Prostate gland (tissue), 2 donors: ENCODE results near the gene CAMK2N2.
A peak's percentile ranks its signal among the peaks of the same experiment; 100 is the strongest.

Experiments used
- CTCF ChIP-seq, 4 experiments: fragments of 200-600 bp in 2 of 4; fragments of 450-650 bp in 2 of 4; sonication (generic) in 2 of 4; IDR thresholded peaks; 1 replicate in 3 of 4; 2 replicates in 1 of 4; pipeline ENCODE4 v1.5.1; 2016 to 2019; ENCODE audit warnings: antibody characterized with exemption in 4 of 4, mild to moderate bottlenecking in 2 of 4, moderate library complexity in 2 of 4
- POLR2A ChIP-seq: fragments of 450-650 bp; IDR thresholded peaks from one replicate; pipeline ENCODE4 v1.6.1; 2016; ENCODE audit warnings: antibody characterized with exemption, mild to moderate bottlenecking
- POLR2AphosphoS5 ChIP-seq: sonication (generic); formaldehyde crosslinking; IDR thresholded peaks from one replicate; pipeline ENCODE4 v1.6.1; 2017; ENCODE audit warnings: antibody characterized with exemption

- peak; percentile 34 for TF ChIP-seq POLR2A
- TF ChIP-seq CTCF (IDR thresholded peaks at IDR 0.05) = peak in 1 of 4 experiments; percentile 15
- TF ChIP-seq POLR2AphosphoS5 = peak; percentile 74
These were observed 12.6 kb downstream of the CAMK2N2 start, which contains the start of gene ALG3 for GRCh38 chr3:184248454-184249411.
